CD14-positive monocyte (primary cell): Measurements from ENCODE around the gene BCORL1. TPM values are rescaled to one million over a fixed set of nuclear protein-coding genes. Genes with fewer than 3 reads are reported as not detected.

ENCODE experiments used
- DNase-seq, 3 donors: peaks; one replicate each; pipeline ENCODE4 v3.0.0-alpha.2; 2011 to 2022
- H2AFZ ChIP-seq: 2 replicates; pipeline ENCODE4 v1.6.0; 2012; ENCODE audit warnings: mild to moderate bottlenecking, low read depth, low read length, inconsistent platforms; ENCODE audit not compliant: insufficient read depth, poor library complexity, severe bottlenecking
- H3K27ac ChIP-seq, 2 donors: 1 replicate in 1 of 2; 2 replicates in 1 of 2; pipeline ENCODE4 v1.5.1; 2012 to 2013; ENCODE audit warnings: low read length in 2 of 2, control low read depth in 1 of 2, inconsistent platforms in 1 of 2, low read depth in 1 of 2, mild to moderate bottlenecking in 1 of 2
- H3K27me3 ChIP-seq, 2 donors: one replicate each; pipeline versions ENCODE4 v1.6.0 to v1.6.1; 2011 to 2013; ENCODE audit warnings: low read length in 2 of 2; ENCODE audit not compliant: control insufficient read depth in 2 of 2, insufficient read depth in 2 of 2
- H3K36me3 ChIP-seq, 2 donors: replicated peaks in 1 of 2; 1 replicate in 1 of 2; 2 replicates in 1 of 2; pipeline versions ENCODE4 v1.5.1 to v1.6.1; 2012 to 2013; ENCODE audit warnings: low read length in 2 of 2, control low read depth in 1 of 2, inconsistent platforms in 1 of 2, mild to moderate bottlenecking in 1 of 2; ENCODE audit not compliant: insufficient read depth in 2 of 2, control insufficient read depth in 1 of 2
- H3K4me1 ChIP-seq, 2 donors: 1 replicate in 1 of 2; 2 replicates in 1 of 2; pipeline versions ENCODE4 v1.5.1 to v1.6.1; 2012 to 2013; ENCODE audit warnings: low read length in 2 of 2, control low read depth in 1 of 2, inconsistent platforms in 1 of 2, mild to moderate bottlenecking in 1 of 2, moderate library complexity in 1 of 2; ENCODE audit not compliant: insufficient read depth in 2 of 2, control insufficient read depth in 1 of 2
- H3K4me2 ChIP-seq: replicated peaks from 2 replicates; pipeline ENCODE3; 2012; ENCODE audit warnings: low read length, moderate library complexity, mild to moderate bottlenecking; ENCODE audit not compliant: poor library complexity, severe bottlenecking; ENCODE audit errors: extremely low read depth
- H3K4me3 ChIP-seq, 3 experiments: fragments of 200-600 bp in 1 of 3; sonication (generic) in 1 of 3; replicated peaks in 1 of 3; 1 replicate in 2 of 3; 2 replicates in 1 of 3; pipeline ENCODE4 v1.5.1; 2011 to 2013; ENCODE audit warnings: low read length in 3 of 3, mild to moderate bottlenecking in 3 of 3, control low read depth in 2 of 3, low read depth in 2 of 3, inconsistent platforms in 1 of 3, moderate library complexity in 1 of 3
- H3K79me2 ChIP-seq: 2 replicates; pipeline ENCODE4 v1.6.0; 2012; ENCODE audit warnings: mild to moderate bottlenecking, control low read depth, inconsistent platforms, low read length, moderate library complexity; ENCODE audit not compliant: insufficient read depth
- H3K9ac ChIP-seq: 2 replicates; pipeline ENCODE4 v1.6.0; 2017; ENCODE audit warnings: low read length, mild to moderate bottlenecking; ENCODE audit not compliant: insufficient read depth, poor library complexity, severe bottlenecking
- H3K9me3 ChIP-seq, 2 donors: replicated peaks in 1 of 2; 1 replicate in 1 of 2; 2 replicates in 1 of 2; pipeline versions ENCODE4 v1.5.1 to v1.6.1; 2012 to 2013; ENCODE audit warnings: low read length in 2 of 2, control low read depth in 1 of 2; ENCODE audit not compliant: control insufficient read depth in 1 of 2, insufficient read depth in 1 of 2
- H4K20me1 ChIP-seq: 2 replicates; pipeline ENCODE4 v1.6.0; 2012; ENCODE audit warnings: mild to moderate bottlenecking, low read length, control low read depth, moderate library complexity; ENCODE audit not compliant: insufficient read depth
- H3K27ac Mint-ChIP-seq, 7 donors: one replicate each; pipeline ENCODE4 v1.8.0; 2020; ENCODE audit warnings: mild to moderate bottlenecking in 7 of 7, mixed read lengths in 7 of 7, moderate library complexity in 6 of 7, inconsistent platforms in 2 of 7
- H3K27me3 Mint-ChIP-seq, 3 donors: one replicate each; pipeline ENCODE4 v1.8.0; 2021 to 2022; ENCODE audit warnings: low read depth in 3 of 3, mild to moderate bottlenecking in 3 of 3, mixed read lengths in 3 of 3, moderate library complexity in 3 of 3, inconsistent platforms in 1 of 3
- H3K36me3 Mint-ChIP-seq, 2 donors: one replicate each; pipeline ENCODE4 v1.8.0; 2020; ENCODE audit warnings: mixed read lengths in 2 of 2, inconsistent platforms in 1 of 2, mild to moderate bottlenecking in 1 of 2
- H3K4me1 Mint-ChIP-seq: one replicate; pipeline ENCODE4 v1.8.0; 2020; ENCODE audit warnings: mild to moderate bottlenecking, mixed read lengths
- H3K4me3 Mint-ChIP-seq, 2 donors: one replicate each; pipeline ENCODE4 v1.8.0; 2020; ENCODE audit warnings: mild to moderate bottlenecking in 2 of 2, mixed read lengths in 2 of 2, moderate library complexity in 1 of 2
- H3K9me3 Mint-ChIP-seq, 7 donors: one replicate each; pipeline ENCODE4 v1.8.0; 2020 to 2022; ENCODE audit warnings: mixed read lengths in 7 of 7, mild to moderate bottlenecking in 6 of 7, moderate library complexity in 6 of 7, inconsistent platforms in 2 of 7
- WGBS: methylation state at CpG from one replicate; pipeline ENCODE4 v1.1.5; 2013; ENCODE audit warnings: missing lambda C conversion rate; ENCODE audit not compliant: insufficient coverage; 5-methylcytosine and 5-hydroxymethylcytosine counted together
- intact Hi-C, 2 donors: fragments of 100-400 bp; cut with micrococcal nuclease; formaldehyde crosslinking; loops; one replicate each; pipeline versions ENCODE4 v1.15.0 to v1.15.1; 2023
- polyA plus RNA-seq, 3 donors: library from polyadenylated mRNA; depleted of rRNA in 1 of 3; unstranded in 2 of 3; stranded (reverse) in 1 of 3; fragments of 300-500 nt in 2 of 3; fragments of >200 nt in 1 of 3; fragmentation: Illumina TruSeq in 2 of 3; gene quantifications; 1 replicate in 2 of 3; 2 replicates in 1 of 3; pipeline ENCODE4 v1.2.3, GENCODE V29; 2012 to 2021
- TF ChIP-seq, protein P1 (sequence below): fragments of 200-600 bp; IDR thresholded peaks from one replicate; pipeline ENCODE4 v1.8.0; 2022; ENCODE audit warnings: antibody characterized with exemption, mild to moderate bottlenecking

Gene BCORL1
- polyA plus RNA-seq, 3 donors: 0.69 to 2.4 (median 0.72) TPM

DNA sequence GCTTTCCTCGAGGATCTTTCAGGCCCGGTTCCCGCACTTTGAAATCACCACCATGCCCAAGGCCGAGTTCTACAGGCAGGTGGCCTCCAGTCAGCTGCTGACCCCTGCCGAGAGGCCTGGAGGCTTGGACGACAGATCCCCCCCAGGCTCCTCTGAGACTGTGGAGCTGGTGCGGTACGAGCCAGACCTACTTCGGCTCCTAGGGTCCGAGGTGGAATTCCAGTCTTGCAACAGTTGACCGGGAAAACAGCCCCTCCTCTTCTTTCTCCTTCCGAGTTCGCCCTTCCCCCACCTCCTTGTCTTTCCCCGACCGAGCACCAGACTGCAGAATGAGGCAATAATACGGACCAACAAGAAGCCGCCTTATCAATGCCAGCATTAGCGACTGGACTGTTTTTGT, 73.5 kb downstream of the BCORL1 start:
- H4K20me1 ChIP-seq: no peaks in the 10 kb centered on the region
- intact Hi-C loops: no loop called here
- no peaks in the 10 kb centered on the region for H3K79me2 ChIP-seq
- 94% methylated on average over 7 of the region's 18 CpGs for WGBS
- Mint-ChIP-seq H3K27me3 (peaks cover 0 to 7% (median 3%) of the 10 kb centered on the region in 3 donors), H3K36me3 (peaks cover 32 to 44% of the 10 kb centered on the region in 2 donors), H3K27ac (no peak overlapping the region), H3K9me3 (peaks cover 0 to 1% (median 0%) of the 10 kb centered on the region in 7 donors), H3K4me3 (no peak overlapping the region), H3K4me1 (peaks cover 7% of the 10 kb centered on the region)
- no peaks in the 10 kb centered on the region for H3K9me3 ChIP-seq
- H3K27ac ChIP-seq: no peak overlapping the region
- no peak overlapping the region for H3K9ac ChIP-seq
- peaks cover 34 to 44% of the 10 kb centered on the region in 2 donors for H3K36me3 ChIP-seq
- H3K4me3 ChIP-seq: no peak overlapping the region
- TF ChIP-seq, protein P1, sequence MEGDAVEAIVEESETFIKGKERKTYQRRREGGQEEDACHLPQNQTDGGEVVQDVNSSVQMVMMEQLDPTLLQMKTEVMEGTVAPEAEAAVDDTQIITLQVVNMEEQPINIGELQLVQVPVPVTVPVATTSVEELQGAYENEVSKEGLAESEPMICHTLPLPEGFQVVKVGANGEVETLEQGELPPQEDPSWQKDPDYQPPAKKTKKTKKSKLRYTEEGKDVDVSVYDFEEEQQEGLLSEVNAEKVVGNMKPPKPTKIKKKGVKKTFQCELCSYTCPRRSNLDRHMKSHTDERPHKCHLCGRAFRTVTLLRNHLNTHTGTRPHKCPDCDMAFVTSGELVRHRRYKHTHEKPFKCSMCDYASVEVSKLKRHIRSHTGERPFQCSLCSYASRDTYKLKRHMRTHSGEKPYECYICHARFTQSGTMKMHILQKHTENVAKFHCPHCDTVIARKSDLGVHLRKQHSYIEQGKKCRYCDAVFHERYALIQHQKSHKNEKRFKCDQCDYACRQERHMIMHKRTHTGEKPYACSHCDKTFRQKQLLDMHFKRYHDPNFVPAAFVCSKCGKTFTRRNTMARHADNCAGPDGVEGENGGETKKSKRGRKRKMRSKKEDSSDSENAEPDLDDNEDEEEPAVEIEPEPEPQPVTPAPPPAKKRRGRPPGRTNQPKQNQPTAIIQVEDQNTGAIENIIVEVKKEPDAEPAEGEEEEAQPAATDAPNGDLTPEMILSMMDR: no peak
- peaks cover 6 to 8% of the 10 kb centered on the region in 2 donors for H3K4me1 ChIP-seq
- no peak for DNase-seq
- no peak overlapping the region for H2AFZ ChIP-seq
- no peak overlapping the region for H3K4me2 ChIP-seq
- no peaks in the 10 kb centered on the region for H3K27me3 ChIP-seq

DNA sequence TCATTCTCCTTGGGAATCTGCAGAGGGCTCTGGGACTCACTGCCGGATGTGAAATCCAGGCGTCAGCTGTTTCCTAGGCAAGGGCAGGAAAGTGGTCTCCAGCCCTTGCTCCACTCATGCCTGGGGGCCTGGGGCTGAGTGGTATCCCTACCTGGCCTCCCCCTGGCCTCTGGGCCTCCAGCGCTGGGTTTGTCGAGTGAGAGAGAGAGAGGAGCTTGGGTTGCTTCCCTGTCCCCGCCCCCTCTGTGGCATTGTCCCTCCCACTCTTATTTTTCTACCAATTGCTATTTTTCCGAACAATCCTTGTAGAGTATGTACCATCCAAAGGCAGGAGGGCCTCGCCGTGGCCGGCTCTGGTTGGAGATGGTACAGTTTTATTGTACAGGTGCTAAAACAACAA, 74.8 kb downstream of the BCORL1 start:
- Histone ChIP-seq H2AFZ (no peak overlapping the region), H3K4me1 (peaks cover 9 to 12% of the 10 kb centered on the region in 2 donors), H4K20me1 (no peaks in the 10 kb centered on the region), H3K4me2 (no peak overlapping the region), H3K79me2 (no peaks in the 10 kb centered on the region), H3K9ac (no peak overlapping the region), H3K27me3 (no peaks in the 10 kb centered on the region), H3K27ac (no peak overlapping the region), H3K4me3 (no peak overlapping the region), H3K36me3 (peaks cover 20 to 31% of the 10 kb centered on the region in 2 donors), H3K9me3 (no peaks in the 10 kb centered on the region)
- intact Hi-C loops: no loop called here
- Mint-ChIP-seq H3K4me3 (no peak overlapping the region), H3K27me3 (peaks cover 0 to 9% (median 3%) of the 10 kb centered on the region in 3 donors), H3K27ac (peak overlapping the region in 1 of 7 donors; percentile 5), H3K9me3 (no peaks in the 10 kb centered on the region), H3K4me1 (peaks cover 9% of the 10 kb centered on the region), H3K36me3 (peaks cover 22 to 31% of the 10 kb centered on the region in 2 donors)
- no peak for DNase-seq
- TF ChIP-seq, protein P1: no peak
- 100% methylated on average over 1 of the region's 9 CpGs for WGBS
